Sigmoid colon (tissue), 7 donors: ENCODE data around the gene HMGCS1. TPM values are rescaled to one million over a fixed set of nuclear protein-coding genes. Genes with fewer than 3 reads are reported as not detected.

Experiments
- DNase-seq: peaks from one replicate; pipeline ENCODE4 v3.0.0-alpha.2; 2019
- H3K27ac ChIP-seq, 4 donors: fragments of 200-600 bp; sonication (generic); one replicate each; pipeline ENCODE4 v1.5.1; 2016 to 2019; ENCODE audit warnings: mild to moderate bottlenecking in 1 of 4
- H3K27me3 ChIP-seq, 3 donors: fragments of 200-600 bp; sonication (generic); one replicate each; pipeline ENCODE4 v1.5.1; 2019; ENCODE audit warnings: mild to moderate bottlenecking in 1 of 3
- H3K36me3 ChIP-seq, 4 donors: fragments of 200-600 bp; sonication (generic); one replicate each; pipeline ENCODE4 v1.5.1; 2016 to 2019
- H3K4me1 ChIP-seq, 4 donors: fragments of 200-600 bp; sonication (generic); one replicate each; pipeline ENCODE4 v1.5.1; 2017 to 2019
- H3K4me3 ChIP-seq, 4 donors: fragments of 200-600 bp; sonication (generic); one replicate each; pipeline ENCODE4 v1.5.1; 2017 to 2019; ENCODE audit warnings: mild to moderate bottlenecking in 2 of 4, moderate library complexity in 1 of 4
- H3K9me3 ChIP-seq, 4 donors: fragments of 200-600 bp in 3 of 4; sonication (generic) in 3 of 4; one replicate each; pipeline versions ENCODE4 v1.5.1 to v1.6.1; 2013 to 2019
- EP300 ChIP-seq, 4 donors: sonication (generic); formaldehyde crosslinking; IDR thresholded peaks; one replicate each; pipeline ENCODE4 v1.6.1; 2017; ENCODE audit warnings: antibody characterized with exemption in 4 of 4
- POLR2A ChIP-seq, 2 donors: fragments of 450-650 bp; IDR thresholded peaks; one replicate each; pipeline ENCODE4 v1.6.1; 2016; ENCODE audit warnings: antibody characterized with exemption in 2 of 2, mild to moderate bottlenecking in 2 of 2, moderate library complexity in 2 of 2
- POLR2AphosphoS5 ChIP-seq, 4 donors: sonication (generic); formaldehyde crosslinking; IDR thresholded peaks; one replicate each; pipeline ENCODE4 v1.6.1; 2017; ENCODE audit warnings: antibody characterized with exemption in 4 of 4
- WGBS, 2 donors: extraction: QIAGEN DNeasy Blood & Tissue Kit; methylation state at CpG; one replicate each; pipeline ENCODE4 v1.1.7; 2013; 5-methylcytosine and 5-hydroxymethylcytosine counted together
- intact Hi-C: fragments of 100-400 bp; cut with DNase I; formaldehyde crosslinking; loops from one replicate; pipeline ENCODE4 v1.15.1; 2023
- polyA plus RNA-seq, 3 donors: library from polyadenylated mRNA; stranded (reverse); fragments of 200-250 nt; gene quantifications; one replicate each; pipeline ENCODE4 v1.2.3, GENCODE V29; 2013
- total RNA-seq, 4 donors: library from RNA; depleted of rRNA; stranded (reverse); fragments of >200 nt; gene quantifications; one replicate each; pipeline ENCODE4 v1.1.0, GENCODE V29; 2016
- TF ChIP-seq, protein P1 (sequence below), 4 experiments: fragments of 450-650 bp in 3 of 4; fragments of 200-600 bp in 1 of 4; IDR thresholded peaks; one replicate each; pipeline ENCODE4 v1.5.1; 2016 to 2019; ENCODE audit warnings: antibody characterized with exemption in 4 of 4, mild to moderate bottlenecking in 3 of 4, moderate library complexity in 2 of 4
- donor health status: healthy with polysubstance abuse.
- donor health status: Bipolar disorder and iron deficiency.
- donor health status: healthy.

HMGCS1 gene
- total and polyA plus RNA-seq, 7 donors = 13.0 to 132 (median 20.7) TPM

- DNase-seq = no peak
- no peaks in the 10 kb centered on the region for H3K27me3 ChIP-seq
- TF ChIP-seq POLR2AphosphoS5 (IDR thresholded peaks at IDR 0.05) (no peak), POLR2A (IDR thresholded peaks at IDR 0.05) (no peak), EP300 (IDR thresholded peaks at IDR 0.05) (no peak)
- TF ChIP-seq, protein P1, sequence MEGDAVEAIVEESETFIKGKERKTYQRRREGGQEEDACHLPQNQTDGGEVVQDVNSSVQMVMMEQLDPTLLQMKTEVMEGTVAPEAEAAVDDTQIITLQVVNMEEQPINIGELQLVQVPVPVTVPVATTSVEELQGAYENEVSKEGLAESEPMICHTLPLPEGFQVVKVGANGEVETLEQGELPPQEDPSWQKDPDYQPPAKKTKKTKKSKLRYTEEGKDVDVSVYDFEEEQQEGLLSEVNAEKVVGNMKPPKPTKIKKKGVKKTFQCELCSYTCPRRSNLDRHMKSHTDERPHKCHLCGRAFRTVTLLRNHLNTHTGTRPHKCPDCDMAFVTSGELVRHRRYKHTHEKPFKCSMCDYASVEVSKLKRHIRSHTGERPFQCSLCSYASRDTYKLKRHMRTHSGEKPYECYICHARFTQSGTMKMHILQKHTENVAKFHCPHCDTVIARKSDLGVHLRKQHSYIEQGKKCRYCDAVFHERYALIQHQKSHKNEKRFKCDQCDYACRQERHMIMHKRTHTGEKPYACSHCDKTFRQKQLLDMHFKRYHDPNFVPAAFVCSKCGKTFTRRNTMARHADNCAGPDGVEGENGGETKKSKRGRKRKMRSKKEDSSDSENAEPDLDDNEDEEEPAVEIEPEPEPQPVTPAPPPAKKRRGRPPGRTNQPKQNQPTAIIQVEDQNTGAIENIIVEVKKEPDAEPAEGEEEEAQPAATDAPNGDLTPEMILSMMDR (IDR thresholded peaks at IDR 0.05) = no peak
- intact Hi-C loops = no loop called here
- H3K9me3 ChIP-seq = peaks cover 0 to 2% (median 0%) of the 10 kb centered on the region in 4 donors
- no peak overlapping the region for H3K27ac ChIP-seq
- H3K4me1 ChIP-seq = no peaks in the 10 kb centered on the region
- 85% methylated on average over 2 of the region's 2 CpGs for WGBS, 2 donors
- no peak overlapping the region for H3K4me3 ChIP-seq
- H3K36me3 ChIP-seq = no peaks in the 10 kb centered on the region
These were observed 43.9 kb upstream of the HMGCS1 start for GRCh38 chr5:43357067-43357466.

DNA sequence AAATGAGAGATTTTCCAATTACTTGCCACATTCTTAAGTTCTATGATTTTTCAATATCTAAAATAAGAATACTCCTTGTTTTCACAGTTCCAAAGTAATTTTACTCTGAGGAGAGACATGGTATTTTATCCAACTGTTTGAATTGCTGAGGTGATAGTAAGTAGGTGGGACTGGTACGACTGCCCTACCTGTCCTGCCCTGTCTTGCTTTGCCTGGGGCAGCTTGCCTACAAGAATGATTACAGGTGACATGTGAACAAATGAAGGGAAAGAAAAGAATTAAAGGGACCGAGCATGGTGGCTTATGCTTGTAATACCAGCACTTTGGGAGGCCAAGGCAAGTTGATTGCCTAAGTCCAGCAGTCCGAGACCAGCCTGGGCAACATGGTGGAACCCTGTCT, 41.6 kb upstream of the HMGCS1 start:
- WGBS, 2 donors = 92 to 93% methylated on average over 3 of the region's 3 CpGs
- TF ChIP-seq EP300 (IDR thresholded peaks at IDR 0.05) = no peak
- TF ChIP-seq, protein P1 (IDR thresholded peaks at IDR 0.05) = no peak
- no peaks in the 10 kb centered on the region for H3K4me1 ChIP-seq
- H3K9me3 ChIP-seq = no peaks in the 10 kb centered on the region
- DNase-seq = no peak
- no peaks in the 10 kb centered on the region for H3K27me3 ChIP-seq
- no peak overlapping the region for H3K4me3 ChIP-seq
- no peak overlapping the region for H3K27ac ChIP-seq
- no peaks in the 10 kb centered on the region for H3K36me3 ChIP-seq
- intact Hi-C loops = no loop called here

DNA sequence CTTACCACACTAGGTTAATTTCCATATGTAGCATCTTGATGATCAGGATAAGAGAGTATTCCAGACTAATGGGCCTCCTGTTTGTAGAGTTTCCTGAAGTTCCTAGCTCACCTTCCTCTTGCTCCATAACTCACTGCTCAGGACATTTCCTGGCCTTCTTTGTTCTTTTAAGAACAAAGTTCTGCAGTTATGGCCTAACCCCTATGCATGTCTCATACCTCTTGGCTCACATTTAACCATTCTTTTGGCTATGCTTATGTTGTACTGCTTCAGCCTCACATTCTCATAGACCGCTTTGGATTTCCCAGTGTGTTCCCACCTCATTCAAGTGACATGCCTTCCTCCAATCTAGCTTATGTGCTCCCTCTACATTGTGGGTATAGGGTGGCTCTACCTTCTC, 40.5 kb upstream of the HMGCS1 start:
- 90 to 99% methylated on average over 1 of the region's 1 CpG for WGBS, 2 donors
- Histone ChIP-seq H3K27ac (no peak overlapping the region), H3K36me3 (no peaks in the 10 kb centered on the region), H3K4me3 (no peak overlapping the region), H3K4me1 (no peaks in the 10 kb centered on the region), H3K27me3 (no peaks in the 10 kb centered on the region), H3K9me3 (no peaks in the 10 kb centered on the region)
- TF ChIP-seq POLR2A (IDR thresholded peaks at IDR 0.05) (no peak), POLR2AphosphoS5 (IDR thresholded peaks at IDR 0.05) (no peak), EP300 (IDR thresholded peaks at IDR 0.05) (no peak)
- TF ChIP-seq, protein P1 (IDR thresholded peaks at IDR 0.05) = no peak
- intact Hi-C loops = no loop called here
- DNase-seq = no peak

DNA sequence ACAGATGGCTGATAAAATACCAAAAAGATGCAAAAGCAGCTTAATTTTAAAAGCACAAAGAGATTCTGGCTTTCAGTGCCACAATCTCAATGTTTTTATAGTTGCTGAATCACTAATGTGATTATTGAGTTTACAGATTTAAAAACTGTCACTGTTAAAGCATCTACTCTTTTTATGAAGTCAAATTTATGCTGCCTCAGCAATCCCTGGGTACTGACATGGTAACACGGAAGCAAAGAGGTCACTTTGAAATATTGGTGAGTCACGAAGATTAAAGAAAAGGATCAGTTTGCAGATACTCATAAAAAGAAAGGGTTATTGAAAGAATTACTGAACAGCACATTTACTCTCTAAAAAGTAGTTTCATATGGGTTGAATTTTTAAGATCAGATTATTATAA, 39.7 kb upstream of the HMGCS1 start:
- H3K4me1 ChIP-seq = no peaks in the 10 kb centered on the region
- 71 to 83% methylated on average over 2 of the region's 2 CpGs for WGBS, 2 donors
- H3K27me3 ChIP-seq = no peaks in the 10 kb centered on the region
- no peak for DNase-seq
- TF ChIP-seq EP300 (IDR thresholded peaks at IDR 0.05) (no peak), POLR2AphosphoS5 (IDR thresholded peaks at IDR 0.05) (no peak), POLR2A (IDR thresholded peaks at IDR 0.05) (no peak)
- TF ChIP-seq, protein P1 (IDR thresholded peaks at IDR 0.05) = no peak
- intact Hi-C loops = no loop called here
- no peak overlapping the region for H3K27ac ChIP-seq
- no peak overlapping the region for H3K4me3 ChIP-seq
- H3K36me3 ChIP-seq = no peaks in the 10 kb centered on the region
- H3K9me3 ChIP-seq = no peaks in the 10 kb centered on the region

DNA sequence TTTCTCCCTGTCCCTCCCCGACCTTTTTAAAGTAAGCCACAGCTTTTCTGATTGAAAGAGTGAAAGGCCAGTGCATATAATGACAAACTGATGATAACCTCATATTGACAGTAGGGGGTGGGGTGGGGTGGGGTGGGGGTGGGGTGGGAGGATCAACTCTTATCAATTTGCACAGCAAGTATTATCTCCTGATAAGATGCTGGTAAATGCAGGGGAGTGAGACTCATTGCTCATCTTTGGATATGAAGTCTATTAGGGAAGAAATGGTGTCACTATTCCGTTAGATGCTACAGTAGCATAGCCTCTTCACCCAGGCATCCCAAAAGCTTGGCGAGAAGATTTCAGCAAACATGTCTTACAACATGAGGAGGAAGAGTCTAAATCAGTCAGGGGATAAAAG, 38.9 kb upstream of the HMGCS1 start:
- no peak overlapping the region for H3K27ac ChIP-seq
- no peak overlapping the region for H3K4me3 ChIP-seq
- no peaks in the 10 kb centered on the region for H3K4me1 ChIP-seq
- no peaks in the 10 kb centered on the region for H3K9me3 ChIP-seq
- intact Hi-C loops = no loop called here
- WGBS, 2 donors = 67 to 81% methylated on average over 3 of the region's 3 CpGs
- no peaks in the 10 kb centered on the region for H3K27me3 ChIP-seq
- no peak for DNase-seq
- no peak for TF ChIP-seq POLR2A (IDR thresholded peaks at IDR 0.05)
- no peak for TF ChIP-seq EP300 (IDR thresholded peaks at IDR 0.05)
- TF ChIP-seq POLR2AphosphoS5 (IDR thresholded peaks at IDR 0.05) = no peak
- TF ChIP-seq, protein P1 (IDR thresholded peaks at IDR 0.05) = no peak
- no peaks in the 10 kb centered on the region for H3K36me3 ChIP-seq
